CD4-positive, alpha-beta T cell treated with Interleukin-6 at 100 ng/mL for 8 hours (primary cell): Measurements from ENCODE around the gene GYS1.

Source experiments
- DNase-seq: peaks from one replicate; pipeline ENCODE4 v3.0.0-alpha.2; 2020; ENCODE audit warnings: mixed read lengths, low spot score

Gene GYS1

GRCh38 chr19:49017666-49018351, 24.7 kb upstream of the GYS1 start:
- DNase-seq = peak; percentile 53

DNA sequence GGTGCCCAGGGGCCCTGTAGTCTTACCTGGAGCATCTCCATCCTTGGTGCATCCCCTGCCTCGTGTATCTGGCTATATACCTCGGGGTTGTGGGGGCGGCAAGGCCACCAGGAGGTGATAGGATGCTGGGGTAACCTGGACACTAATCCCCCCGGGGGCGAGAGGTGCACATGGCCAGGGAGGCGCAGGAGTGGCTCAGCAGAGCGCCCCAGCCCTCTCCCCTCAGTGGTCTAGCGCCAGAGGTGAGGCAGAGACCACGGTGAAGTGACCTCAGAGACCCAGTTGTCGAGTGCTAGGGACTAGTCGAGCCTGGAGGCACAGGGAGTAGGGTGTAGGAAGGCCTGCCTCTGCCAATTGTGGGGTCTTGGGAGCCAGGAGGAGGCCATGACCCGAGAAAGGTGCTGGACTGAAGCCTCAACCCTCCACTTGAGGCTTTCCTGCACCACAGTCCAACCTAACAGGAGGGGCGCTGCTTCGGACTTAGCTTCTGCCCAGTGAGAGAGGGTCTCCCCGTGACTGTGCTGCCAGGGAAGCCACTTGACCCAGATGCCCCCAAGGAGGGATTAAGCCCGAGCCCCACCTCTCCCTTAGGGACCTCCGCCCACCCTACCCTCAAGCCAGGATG, 24.0 kb upstream of the GYS1 start, which contains the start of gene LHB:
LHB (minus strand) TSS at position 51 of the 625 bp plus-strand sequence; CDS start at position 41, 10 bp downstream.
- DNase-seq = no peak

- DNase-seq = no peak
These were observed 23.1 kb upstream of the GYS1 start for GRCh38 chr19:49016067-49016839.

DNA sequence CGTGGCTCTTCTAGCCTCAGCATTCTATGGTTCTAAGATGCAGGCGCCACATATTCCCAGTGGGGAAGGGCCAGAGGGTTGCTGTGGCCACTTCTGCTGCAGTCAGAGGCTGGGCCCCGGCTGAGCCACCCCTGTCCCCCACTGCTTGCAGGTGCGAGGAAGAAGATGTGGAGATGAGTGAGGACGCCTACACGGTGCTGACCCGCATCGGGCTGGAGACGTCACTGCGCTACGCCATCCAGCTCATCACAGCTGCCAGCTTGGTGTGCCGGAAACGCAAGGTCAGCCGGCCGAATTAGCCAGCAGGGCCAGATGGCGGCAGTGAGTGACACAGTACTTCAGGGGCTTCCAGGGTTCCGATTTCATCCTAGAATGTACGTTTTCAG, 21.8 kb upstream of the GYS1 start:
- no peak for DNase-seq

- no peak for DNase-seq
These were observed 21.2 kb upstream of the GYS1 start for GRCh38 chr19:49014123-49014869.

- DNase-seq = no peak
These were observed 18.1 kb upstream of the GYS1 start for GRCh38 chr19:49011194-49011593.

DNA sequence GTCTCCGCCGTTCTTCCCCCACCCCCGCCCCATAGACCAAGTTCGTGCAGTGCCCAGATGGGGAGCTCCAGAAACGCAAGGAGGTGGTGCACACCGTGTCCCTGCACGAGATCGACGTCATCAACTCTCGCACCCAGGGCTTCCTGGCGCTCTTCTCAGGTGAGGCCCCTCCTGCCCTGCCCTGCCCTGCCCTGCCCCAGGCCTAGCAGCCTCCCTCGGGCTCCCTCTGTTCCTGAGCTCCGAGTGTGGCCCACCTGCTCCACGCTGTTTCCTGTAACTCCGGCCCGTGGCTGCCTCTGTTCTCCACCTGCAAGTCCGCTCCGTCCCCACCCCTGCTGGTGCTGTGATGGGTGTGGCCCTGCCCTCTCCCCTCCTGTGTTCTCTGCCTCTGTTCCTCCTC, 17.3 kb upstream of the GYS1 start:
- no peak for DNase-seq

- no peak for DNase-seq
These were observed 16.7 kb upstream of the GYS1 start for GRCh38 chr19:49009828-49010227.

DNA sequence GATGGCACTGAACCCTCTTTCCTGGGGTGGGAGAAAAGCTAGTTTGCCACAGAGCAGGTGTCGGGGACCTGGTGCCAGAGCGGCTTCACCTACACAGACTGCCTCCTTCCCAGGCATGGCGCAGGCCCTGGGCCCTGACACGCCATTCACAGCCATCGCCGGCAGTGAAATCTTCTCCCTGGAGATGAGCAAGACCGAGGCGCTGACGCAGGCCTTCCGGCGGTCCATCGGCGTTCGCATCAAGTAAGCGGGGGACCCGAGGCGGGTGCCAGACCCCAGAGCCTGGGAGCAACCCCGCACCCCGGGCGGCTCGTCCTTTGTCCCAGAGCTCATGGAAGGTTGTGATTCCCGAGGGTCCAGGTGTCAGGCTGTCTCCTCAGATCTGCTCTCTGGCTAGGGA, 13.8 kb upstream of the GYS1 start:
- DNase-seq = no peak

DNA sequence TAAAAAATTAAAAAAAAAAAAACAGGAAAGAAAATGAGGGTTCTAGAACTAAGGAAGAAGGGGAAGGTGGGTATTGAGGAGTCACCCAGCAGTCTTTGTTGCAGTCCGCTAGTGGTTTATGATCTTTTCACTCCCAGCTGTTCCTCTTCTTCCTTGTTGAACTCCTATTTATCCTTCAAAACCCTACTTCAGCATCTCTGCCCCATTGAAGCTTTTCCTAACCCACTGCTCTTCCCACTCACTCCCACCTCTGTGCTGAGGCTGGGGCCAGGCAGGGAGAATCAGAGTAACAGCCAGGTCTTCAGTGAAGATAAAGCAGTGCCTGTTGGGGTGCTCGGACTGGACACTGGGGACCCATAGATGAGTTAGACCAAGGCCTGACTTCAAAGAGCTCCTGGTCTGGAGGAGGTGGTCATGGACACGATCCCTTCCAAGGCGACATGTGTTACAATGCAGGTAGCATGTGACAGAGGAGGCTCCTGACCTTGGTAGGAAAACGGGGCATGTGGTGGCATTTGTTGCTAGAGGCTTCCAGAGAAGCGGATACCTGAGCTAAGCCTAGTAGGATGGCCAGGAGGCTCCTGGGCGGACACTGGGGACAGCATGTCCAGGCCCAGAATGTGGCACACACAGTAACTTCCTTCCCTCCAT, 12.0 kb upstream of the GYS1 start:
- no peak for DNase-seq

- DNase-seq = no peak
These were observed 11.0 kb upstream of the GYS1 start for GRCh38 chr19:49004133-49004532.

GRCh38 chr19:48999481-49000325, 6.6 kb upstream of the GYS1 start:
- peak; percentile 60 for DNase-seq

- DNase-seq = peak; percentile 19
These were observed 4.9 kb upstream of the GYS1 start for GRCh38 chr19:48997972-48998371.

DNA sequence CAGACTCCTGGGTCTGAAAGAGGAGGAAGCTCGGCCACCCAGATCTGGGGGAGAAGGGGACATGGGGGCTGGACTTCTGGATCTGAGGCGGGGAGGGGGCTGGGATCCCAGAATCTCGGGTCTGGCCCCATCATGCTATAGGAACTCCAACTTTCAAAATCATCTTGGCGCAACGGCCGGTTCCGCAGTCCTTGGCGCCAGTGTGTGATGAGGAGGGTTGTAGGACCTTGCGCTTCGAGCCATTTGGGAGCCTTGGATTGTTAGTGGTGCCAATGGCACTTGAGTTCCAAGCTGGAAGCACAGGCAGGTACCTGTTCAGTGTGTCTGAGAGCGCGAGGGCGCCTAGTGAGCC, 902 bp upstream of the GYS1 start:
- DNase-seq = no peak

- DNase-seq = no peak
These were observed 431 bp downstream of the GYS1 start for GRCh38 chr19:48992581-48993174.

DNA sequence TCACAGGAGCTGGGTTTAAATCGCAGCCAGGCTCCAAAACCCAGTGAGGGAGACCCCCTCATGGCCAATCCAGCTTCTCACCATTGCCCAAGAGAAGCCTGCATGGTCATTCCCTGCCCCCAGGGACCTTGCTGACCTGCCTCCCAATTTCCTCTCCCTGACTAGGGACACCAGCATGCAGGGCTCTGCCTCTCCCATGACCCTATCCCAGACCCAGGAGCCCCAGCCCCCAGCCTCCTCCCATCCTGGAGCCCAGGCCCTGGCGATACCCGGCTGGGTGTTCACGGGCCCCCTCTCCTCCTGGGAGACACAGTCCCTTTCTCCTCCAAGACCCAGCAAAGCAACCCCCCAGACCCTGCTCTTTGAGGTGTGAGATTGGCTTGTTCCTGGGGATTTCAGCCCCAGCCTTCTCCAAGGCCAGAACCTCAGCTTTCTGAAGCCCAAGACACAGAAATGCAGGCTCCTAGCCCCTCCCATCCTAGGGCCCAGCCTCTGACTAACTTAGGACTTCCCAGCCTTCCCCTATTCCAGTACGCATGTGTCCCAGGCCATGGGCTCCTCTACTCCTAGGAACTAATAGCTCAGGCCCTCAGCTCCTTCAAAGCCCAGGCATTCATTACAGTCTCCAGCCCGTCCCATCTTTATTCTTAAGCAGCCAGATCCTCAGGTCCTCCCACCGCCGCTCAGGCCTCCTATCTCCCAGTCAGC, 1.1 kb downstream of the GYS1 start:
- no peak for DNase-seq

- no peak for DNase-seq
These were observed 2.0 kb downstream of the GYS1 start for GRCh38 chr19:48991011-48991609.

- no peak for DNase-seq
These were observed 2.7 kb downstream of the GYS1 start for GRCh38 chr19:48990400-48990799.

GRCh38 chr19:48989701-48990291, 3.3 kb downstream of the GYS1 start:
- DNase-seq = no peak
